NOMO-1 treated with dmso at 0.1 percent for 144 hours (cell line): Measurements from ENCODE around the gene PPIF.
A peak's percentile ranks its signal among the peaks of the same experiment; 100 is the strongest.

ENCODE experiments used
- DNase-seq: peaks from one replicate; lab custom pipeline; 2025; ENCODE audit not compliant: unreplicated experiment; lab: John Stamatoyannopoulos, UW

Gene PPIF

DNA sequence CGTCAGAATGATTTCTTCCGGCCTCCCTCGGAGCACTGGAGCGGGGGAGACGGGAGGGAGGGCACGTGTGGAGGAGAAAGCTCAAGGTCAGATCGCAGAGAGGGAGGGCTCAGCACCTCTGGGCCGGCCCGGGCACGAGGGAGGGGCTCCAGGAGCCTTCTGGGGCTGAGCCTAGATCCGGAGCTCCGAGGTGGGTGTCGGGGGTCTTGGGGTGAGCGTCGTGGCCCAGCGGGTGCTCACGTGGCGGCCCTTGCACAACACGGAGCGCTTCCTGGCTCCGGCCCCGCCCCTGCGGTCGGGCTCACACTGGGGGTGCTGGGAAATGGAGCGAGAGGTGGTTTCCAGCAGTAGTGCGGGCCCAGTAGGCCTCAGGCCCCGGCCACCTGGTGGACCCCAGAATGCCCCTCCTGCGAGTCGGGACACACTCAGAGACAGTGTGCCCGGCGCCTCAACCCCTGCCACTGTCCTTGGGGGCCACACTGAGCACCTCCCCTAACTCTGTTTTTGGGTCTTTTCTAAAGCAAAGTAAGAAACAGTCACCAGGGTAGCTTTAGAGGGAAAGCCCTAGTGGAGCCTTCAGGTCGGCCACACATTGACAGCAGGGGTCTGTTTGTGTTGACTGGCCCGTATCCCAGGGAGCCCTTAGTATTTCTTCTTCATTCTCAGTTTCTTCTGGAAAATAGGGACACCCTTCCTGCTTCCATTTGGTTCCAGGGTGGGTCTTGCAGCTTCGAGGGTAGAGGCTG lies 798 bp downstream of the PPIF start:
- peak; percentile 63 for DNase-seq

- DNase-seq = no peak
Measured at GRCh38 chr10:79348640-79348988, 1.3 kb downstream of the PPIF start.

DNA sequence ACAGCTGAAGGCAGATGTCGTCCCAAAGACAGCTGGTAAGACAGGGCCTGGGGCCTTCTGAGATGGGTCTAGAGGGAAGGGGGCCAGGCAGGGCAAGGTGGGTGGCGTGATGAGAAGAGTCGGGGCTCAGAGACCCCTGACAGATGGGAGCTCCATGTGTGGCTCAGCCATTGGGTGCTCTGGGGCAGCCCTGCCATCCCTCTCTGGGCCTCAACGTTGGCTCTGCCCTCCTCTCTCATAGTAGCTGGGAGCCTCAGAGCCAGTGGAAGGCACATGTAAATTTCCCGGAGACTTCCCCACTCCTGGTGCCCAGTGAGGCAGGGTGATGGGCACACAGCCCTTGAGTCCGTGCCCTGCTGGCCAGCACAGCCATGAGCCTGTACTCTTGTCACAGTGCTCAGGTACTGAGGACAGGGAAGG lies 1.8 kb downstream of the PPIF start:
- DNase-seq = no peak

GRCh38 chr10:79349766-79350406 lies 2.6 kb downstream of the PPIF start:
- DNase-seq = no peak

GRCh38 chr10:79350407-79351154 lies 3.3 kb downstream of the PPIF start:
- DNase-seq = no peak

GRCh38 chr10:79351332-79351731 lies 4.1 kb downstream of the PPIF start:
- DNase-seq = no peak

GRCh38 chr10:79352035-79352877 lies 5.0 kb downstream of the PPIF start:
- DNase-seq = no peak

DNA sequence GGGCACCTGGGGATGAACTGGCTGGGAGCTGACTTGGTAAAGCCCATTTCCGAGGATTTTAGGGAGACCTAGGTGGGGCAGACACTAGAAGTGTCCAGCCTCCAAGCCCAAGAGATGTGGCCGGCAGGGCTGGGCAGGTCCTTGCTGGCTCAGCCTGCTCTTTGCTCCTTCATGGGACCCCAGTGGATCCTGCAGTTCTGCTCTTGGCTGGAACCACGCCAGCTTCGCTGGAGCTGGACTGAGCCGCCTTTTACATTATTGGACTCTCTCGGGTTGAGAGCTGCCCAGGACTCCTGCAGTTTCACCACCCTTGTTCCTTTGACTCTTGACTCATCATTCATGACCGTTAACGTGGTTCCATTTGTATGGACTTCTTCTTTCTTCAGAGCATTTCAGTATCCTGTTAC lies 5.7 kb downstream of the PPIF start:
- no peak for DNase-seq

- no peak for DNase-seq
Measured at GRCh38 chr10:79353726-79354125, 6.5 kb downstream of the PPIF start.

DNA sequence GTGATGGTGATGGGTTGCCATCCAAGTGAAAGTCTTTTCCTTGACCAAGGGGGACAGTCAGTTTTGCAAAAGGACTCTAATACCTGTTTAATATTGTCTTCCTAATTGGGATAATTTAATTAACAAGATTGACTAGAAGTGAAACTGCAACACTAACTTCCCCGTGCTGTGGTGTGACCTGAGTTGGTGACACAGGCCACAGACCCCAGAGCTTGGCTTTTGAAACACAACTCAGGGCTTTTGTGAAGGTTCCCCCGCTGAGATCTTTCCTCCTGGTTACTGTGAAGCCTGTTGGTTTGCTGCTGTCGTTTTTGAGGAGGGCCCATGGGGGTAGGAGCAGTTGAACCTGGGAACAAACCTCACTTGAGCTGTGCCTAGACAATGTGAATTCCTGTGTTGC lies 6.9 kb downstream of the PPIF start:
- no peak for DNase-seq

DNA sequence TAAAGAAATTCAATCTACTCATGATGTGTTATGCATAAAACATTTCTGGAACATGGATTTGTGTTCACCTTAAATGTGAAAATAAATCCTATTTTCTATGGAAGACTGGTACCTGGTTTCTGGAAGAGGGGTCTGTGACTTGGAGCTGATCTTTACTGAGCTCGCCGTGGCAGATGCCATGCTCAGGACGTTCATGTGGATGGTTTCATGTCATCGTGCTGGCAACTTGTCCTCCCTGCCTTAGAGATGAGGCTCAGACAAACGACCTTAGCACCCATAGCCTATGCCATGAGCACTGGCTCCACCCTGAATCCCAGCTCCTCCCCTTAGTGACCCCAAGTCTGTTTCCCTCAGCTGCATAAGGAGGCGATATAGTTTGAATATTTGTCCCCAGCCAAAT lies 7.3 kb downstream of the PPIF start:
- no peak for DNase-seq

DNA sequence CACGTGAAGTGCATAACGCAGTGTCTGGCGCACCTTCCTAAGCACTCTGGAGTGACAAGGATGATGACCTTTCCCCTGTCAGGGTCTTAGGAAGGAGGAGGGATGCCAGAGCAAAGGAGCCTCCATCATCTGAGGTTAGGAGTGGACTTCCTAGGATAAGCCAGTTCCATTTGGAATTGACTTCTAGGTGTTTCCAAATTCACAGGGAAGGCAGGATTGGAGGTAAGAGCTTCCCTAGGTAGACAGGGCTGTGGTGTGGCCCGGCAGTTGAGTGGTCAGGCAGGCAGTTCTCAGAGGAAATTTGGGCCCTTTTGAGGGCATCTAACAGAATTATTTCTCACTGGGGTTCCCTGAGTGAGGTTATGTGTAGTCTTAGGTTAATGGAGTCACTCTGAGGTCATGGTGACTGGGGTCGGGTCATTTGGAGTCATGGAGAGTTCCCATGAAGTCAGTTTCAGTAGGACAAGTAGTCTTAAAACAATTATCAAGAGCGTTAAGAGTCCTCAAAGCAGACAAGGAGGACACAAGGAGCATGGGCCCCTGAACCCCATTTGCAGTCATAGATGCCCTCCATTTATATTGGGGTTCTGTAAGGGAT lies 8.2 kb downstream of the PPIF start:
- no peak for DNase-seq

DNA sequence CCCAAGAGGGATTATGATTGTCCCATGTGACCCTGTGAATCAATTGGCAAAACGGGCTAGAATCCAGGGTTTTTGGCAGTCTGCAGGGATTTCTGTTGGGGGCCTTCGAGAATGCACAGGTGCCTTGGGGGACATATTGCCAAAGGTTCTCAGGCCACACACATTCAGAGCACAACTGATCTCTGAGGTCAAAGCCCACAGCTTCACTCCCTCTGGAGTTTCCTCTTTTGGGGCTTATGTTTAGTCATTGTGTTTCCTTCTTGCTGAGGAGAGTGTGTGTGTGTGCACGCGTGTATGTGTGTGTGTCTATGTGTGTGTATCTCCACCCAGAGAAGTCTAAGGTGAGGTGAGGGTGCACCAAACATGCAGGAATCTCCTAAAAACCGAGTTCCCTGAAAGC lies 8.8 kb downstream of the PPIF start:
- peak; percentile 58 for DNase-seq

DNA sequence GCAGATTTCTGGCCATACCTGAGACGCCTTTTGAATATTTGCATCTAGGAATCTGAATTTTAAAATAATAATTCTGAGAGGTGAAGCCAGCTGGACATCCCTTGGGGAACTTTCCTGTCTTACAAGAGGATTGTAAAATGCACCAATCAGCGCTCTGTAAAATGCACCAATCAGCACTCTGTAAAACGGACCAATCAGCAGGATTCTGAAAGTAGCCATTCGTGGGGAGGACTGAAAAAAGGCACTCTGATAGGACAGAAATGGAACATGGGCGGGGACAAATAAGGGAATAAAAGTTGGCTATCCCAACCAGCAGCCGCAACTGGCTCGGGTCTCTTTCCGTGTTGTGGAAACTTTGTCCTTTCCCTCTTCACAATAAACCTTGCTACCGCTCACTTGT lies 9.9 kb downstream of the PPIF start:
- no peak for DNase-seq

- DNase-seq = no peak
Measured at GRCh38 chr10:79358811-79359210, 11.5 kb downstream of the PPIF start.

DNA sequence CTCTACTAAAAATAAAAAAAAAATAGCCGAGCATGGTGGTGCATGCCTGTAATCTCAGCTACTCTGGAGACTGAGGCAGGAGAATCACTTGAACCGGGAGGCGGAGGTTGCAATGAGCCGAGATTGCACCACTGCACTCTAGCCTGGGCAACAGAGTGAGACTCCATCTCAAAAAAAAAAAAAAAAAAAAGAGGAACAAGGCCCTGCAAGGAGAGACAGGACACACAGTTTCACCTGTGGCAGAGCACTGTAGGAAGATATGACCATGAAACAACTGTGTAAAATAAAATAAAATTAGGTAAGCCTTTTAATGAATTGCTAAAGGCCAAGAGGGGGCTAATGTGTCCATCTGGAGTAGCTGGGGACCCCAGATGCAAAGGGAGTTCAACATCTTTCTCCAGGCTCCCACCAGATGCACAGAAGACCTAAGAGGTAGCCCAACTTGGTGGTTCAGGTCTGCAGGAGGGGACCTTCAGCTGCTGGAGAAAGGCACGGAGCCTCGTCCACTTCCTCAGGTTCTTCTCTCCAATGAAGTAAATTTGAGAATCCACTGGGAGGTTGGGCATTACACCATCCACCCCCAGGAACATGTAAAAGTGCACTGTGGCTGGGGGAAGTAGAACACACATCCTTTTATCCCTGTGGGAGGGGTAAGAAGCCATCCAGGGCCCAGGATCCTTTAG lies 12.7 kb downstream of the PPIF start:
- no peak for DNase-seq

DNA sequence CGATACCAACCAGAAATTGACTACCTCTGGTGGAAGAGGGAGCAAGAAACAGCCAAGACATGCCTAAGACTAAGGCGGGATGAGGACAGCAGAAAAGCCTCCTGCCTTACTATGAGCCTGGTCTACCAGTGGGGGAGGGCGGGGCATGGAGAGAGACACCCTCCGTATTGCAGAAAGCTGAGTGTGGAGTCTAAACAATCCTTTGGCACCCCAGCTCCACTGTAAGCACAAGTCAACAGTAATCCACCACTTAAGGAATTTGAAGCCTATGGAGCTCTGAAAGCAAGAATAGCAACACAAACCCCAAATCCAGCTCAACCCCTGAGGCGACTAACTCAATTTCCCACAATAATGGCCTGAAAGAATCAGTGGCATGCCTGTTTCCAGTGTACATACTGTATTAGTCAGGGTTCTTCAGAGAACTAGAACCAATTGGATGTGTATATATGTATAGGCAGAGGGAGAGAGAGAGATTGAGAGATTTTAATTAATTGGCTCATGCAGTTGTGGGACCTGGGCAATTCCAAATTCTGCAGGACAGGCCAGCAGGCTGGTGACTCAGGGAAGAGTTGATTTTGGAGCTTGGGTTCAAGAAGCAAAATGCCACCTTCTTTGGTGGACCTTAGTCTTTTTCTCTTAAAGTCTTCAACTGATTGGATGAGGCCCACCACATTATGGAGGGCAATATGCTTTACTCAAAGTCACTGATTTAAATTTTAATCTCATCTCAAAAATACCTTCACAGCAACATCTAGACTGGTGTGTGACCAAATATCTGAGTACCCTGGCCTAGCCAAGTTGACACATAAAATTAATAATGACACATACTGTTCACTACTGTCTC lies 13.5 kb downstream of the PPIF start:
- DNase-seq = no peak

GRCh38 chr10:79361726-79362397 lies 14.6 kb downstream of the PPIF start:
- no peak for DNase-seq
